Thoracic aorta (tissue), 2 donors: ENCODE measurements around the gene DIPK1C. TPM values are rescaled to one million over a fixed set of nuclear protein-coding genes. Genes with fewer than 3 reads are reported as not detected.

ENCODE experiments used
- ATAC-seq: fragments of 150-250 bp; one replicate; pipeline ENCODE4 v1.8.0; 2017; ENCODE audit warnings: low read depth; ENCODE audit not compliant: insufficient number of reproducible peaks, low FRiP score
- DNase-seq: peaks from one replicate; pipeline ENCODE4 v3.0.0-alpha.2; 2020; ENCODE audit warnings: low spot score
- H3K27ac ChIP-seq, 2 donors: fragments of 200-600 bp; sonication (generic); 1 replicate in 1 of 2; 2 replicates in 1 of 2; pipeline ENCODE4 v1.5.1; 2016; ENCODE audit warnings: mild to moderate bottlenecking in 2 of 2, moderate library complexity in 2 of 2
- H3K27me3 ChIP-seq: fragments of 200-600 bp; sonication (generic); replicated peaks from 2 replicates; pipeline ENCODE4 v1.6.0; 2016; ENCODE audit warnings: mild to moderate bottlenecking; ENCODE audit not compliant: insufficient read depth
- H3K36me3 ChIP-seq: fragments of 200-600 bp; sonication (generic); one replicate; pipeline ENCODE4 v1.5.1; 2016
- H3K4me1 ChIP-seq, 2 donors: fragments of 200-600 bp; sonication (generic); 1 replicate in 1 of 2; 2 replicates in 1 of 2; pipeline versions ENCODE4 v1.5.1 to v1.6.0; 2016; ENCODE audit warnings: low read depth in 2 of 2, mild to moderate bottlenecking in 1 of 2; ENCODE audit not compliant: control insufficient read depth in 1 of 2
- H3K4me3 ChIP-seq: fragments of 200-600 bp; sonication (generic); 2 replicates; pipeline ENCODE4 v1.5.1; 2016; ENCODE audit warnings: mild to moderate bottlenecking
- H3K9me3 ChIP-seq: fragments of 200-600 bp; sonication (generic); 2 replicates; pipeline ENCODE4 v1.5.1; 2016
- total RNA-seq, 2 donors: library from RNA; depleted of rRNA; stranded (reverse); fragments of >200 nt; gene quantifications; one replicate each; pipeline versions ENCODE4 v1.1.0 to v1.2.3, GENCODE V29; 2016
- TF ChIP-seq, protein P1 (sequence below): fragments of 200-600 bp; sonication (generic); IDR thresholded peaks from one replicate; pipeline ENCODE4 v1.5.1; 2019; ENCODE audit warnings: antibody characterized with exemption

DIPK1C gene
- total RNA-seq, 2 donors from 2014 or later, result not detected

DNA sequence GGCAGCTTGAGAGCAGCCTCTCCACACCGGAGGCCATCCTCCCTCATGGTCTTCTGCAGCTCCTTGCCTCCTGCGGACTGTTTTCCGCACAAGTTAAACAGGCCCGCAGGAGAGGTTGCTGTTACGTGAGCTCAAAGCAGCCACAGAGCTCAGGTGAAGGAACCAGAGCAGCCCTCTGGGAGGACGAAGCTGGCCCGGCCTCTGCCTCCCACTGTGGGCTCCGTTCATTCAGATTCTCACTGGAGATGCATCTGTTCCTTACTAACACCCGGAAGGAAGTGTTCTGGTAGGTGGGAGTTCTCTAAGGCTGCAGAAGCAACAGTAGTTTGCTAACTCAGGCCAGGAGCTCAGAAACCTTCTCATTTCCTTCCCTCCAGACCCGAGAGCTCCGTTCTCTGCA, 10.9 kb downstream of the DIPK1C start:
- TF ChIP-seq, protein P1, sequence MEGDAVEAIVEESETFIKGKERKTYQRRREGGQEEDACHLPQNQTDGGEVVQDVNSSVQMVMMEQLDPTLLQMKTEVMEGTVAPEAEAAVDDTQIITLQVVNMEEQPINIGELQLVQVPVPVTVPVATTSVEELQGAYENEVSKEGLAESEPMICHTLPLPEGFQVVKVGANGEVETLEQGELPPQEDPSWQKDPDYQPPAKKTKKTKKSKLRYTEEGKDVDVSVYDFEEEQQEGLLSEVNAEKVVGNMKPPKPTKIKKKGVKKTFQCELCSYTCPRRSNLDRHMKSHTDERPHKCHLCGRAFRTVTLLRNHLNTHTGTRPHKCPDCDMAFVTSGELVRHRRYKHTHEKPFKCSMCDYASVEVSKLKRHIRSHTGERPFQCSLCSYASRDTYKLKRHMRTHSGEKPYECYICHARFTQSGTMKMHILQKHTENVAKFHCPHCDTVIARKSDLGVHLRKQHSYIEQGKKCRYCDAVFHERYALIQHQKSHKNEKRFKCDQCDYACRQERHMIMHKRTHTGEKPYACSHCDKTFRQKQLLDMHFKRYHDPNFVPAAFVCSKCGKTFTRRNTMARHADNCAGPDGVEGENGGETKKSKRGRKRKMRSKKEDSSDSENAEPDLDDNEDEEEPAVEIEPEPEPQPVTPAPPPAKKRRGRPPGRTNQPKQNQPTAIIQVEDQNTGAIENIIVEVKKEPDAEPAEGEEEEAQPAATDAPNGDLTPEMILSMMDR, result no peak
- Histone ChIP-seq H3K27me3 (no peaks in the 10 kb centered on the region), H3K4me3 (no peak overlapping the region), H3K9me3 (no peaks in the 10 kb centered on the region), H3K27ac (no peak overlapping the region), H3K36me3 (no peaks in the 10 kb centered on the region), H3K4me1 (no peaks in the 10 kb centered on the region)
- DNase-seq, result no peak
- ATAC-seq, result no peak

DNA sequence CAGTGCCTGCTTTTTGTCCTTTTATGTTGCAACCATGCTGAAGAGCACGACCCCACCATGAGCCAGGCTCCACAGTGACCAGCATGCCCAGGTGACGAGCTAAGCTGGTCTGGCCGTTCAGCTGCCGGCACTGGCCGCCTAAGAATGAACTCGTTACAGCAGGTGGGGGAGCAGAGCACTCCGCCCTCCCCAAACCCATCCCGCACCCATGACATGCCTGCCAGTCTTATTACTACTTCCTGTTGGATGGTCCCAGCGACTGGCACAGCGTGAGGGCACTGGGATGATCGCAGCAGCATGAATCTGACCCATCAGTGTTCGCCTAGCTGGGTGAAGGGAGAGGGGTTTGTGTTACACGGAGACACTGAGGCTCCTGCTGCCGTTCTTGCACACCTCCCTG, 11.5 kb downstream of the DIPK1C start:
- no peak for DNase-seq

DNA sequence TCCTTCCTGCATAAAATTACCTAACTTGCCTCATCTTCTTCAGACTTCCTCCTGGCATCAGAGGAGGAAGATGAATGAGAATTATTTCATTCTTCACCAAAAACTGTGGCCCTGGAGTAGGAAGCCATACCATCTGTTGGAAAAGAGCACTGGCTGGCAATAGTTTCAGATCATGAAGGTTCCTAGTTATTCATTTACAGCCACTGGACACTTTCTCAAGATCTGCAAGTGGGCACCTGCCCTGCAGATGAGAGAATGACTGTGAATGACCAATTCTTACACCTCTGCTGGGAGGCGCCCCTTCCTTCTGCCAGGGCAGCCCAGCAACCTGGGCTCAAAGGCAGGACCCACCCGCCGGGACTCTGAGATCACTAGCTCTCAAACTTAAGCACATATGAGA, 13.0 kb downstream of the DIPK1C start:
- H3K4me3 ChIP-seq, result no peak overlapping the region
- ATAC-seq, result no peak

More for the DNA sequence above, 11.5 kb downstream of the DIPK1C start:
- Histone ChIP-seq H3K36me3 (no peaks in the 10 kb centered on the region), H3K9me3 (no peaks in the 10 kb centered on the region), H3K4me3 (no peak overlapping the region), H3K27ac (no peak overlapping the region), H3K4me1 (no peaks in the 10 kb centered on the region), H3K27me3 (no peaks in the 10 kb centered on the region)
- no peak for ATAC-seq
- TF ChIP-seq, protein P1, result no peak

DNA sequence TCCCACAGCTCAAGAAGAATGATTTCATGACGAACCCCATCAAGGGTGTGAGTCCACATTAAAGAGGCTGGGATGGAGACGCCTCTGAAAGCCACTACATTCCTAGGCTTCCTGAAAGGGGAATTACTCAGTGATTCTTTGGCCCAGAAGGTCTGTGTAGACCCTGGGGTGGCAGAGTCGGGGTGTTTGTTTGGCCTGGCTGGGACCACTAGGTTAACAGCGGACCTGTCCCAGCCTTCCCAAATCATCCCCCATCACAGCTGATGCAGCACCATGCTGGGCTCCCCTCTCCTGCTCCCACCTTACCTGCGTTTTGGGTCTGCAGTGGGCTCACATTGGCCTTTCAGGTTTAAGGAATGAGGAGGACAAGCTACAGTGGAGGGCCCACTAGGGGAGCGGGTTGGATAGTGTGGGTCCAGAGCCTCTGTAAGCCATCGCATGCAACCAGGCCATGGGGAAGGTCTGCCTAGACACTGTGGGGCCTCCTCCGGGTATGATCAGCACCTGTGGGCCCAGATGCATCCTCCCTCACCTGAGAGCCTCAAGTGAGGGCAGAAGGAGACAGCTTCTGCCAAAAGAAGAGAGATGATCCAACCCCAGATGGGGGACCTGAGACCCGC, 16.2 kb downstream of the DIPK1C start:
- H3K9me3 ChIP-seq, result no peaks in the 10 kb centered on the region
- H3K27me3 ChIP-seq, result no peaks in the 10 kb centered on the region
- no peaks in the 10 kb centered on the region for H3K36me3 ChIP-seq
- H3K27ac ChIP-seq, result no peak overlapping the region
- H3K4me1 ChIP-seq, result no peaks in the 10 kb centered on the region
- DNase-seq, result no peak
- TF ChIP-seq, protein P1, result no peak
- no peak for ATAC-seq
- H3K4me3 ChIP-seq, result no peak overlapping the region

More for the DNA sequence above, 13.0 kb downstream of the DIPK1C start:
- TF ChIP-seq, protein P1, result no peak
- Histone ChIP-seq H3K27ac (no peak overlapping the region), H3K36me3 (no peaks in the 10 kb centered on the region), H3K9me3 (no peaks in the 10 kb centered on the region), H3K4me1 (no peaks in the 10 kb centered on the region), H3K27me3 (no peaks in the 10 kb centered on the region)
- no peak for DNase-seq

DNA sequence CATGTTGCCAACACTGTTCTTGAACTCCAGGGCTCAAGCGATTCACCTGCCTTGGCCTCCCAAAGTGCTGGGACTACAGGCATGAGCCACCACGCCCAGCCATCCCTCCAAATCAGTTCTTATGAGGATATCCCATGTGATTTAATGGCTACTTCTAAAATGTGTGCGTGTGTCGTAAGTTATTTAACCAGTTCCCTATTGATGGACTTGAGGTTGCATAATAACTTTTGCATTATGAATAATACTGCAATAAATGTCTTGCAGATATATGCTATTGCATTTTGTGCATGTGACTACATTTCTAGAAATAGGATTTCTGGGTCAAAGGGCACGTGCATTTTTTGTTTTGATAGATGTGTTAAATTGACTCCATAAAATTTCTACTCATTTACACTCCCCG, 19.0 kb downstream of the DIPK1C start:
- ATAC-seq (no peak), DNase-seq (no peak)
- no peaks in the 10 kb centered on the region for H3K36me3 ChIP-seq
- no peak overlapping the region for H3K27ac ChIP-seq
- no peaks in the 10 kb centered on the region for H3K4me1 ChIP-seq
- TF ChIP-seq, protein P1, result no peak
- H3K27me3 ChIP-seq, result no peaks in the 10 kb centered on the region
- H3K9me3 ChIP-seq, result no peaks in the 10 kb centered on the region
- H3K4me3 ChIP-seq, result no peak overlapping the region
